PC-9 (cell line): Measurements from ENCODE around the gene NOXA1. TPM values are rescaled to one million over a fixed set of nuclear protein-coding genes. Genes with fewer than 3 reads are reported as not detected.

Source experiments
- BruUV-seq: library from RNA; stranded (reverse); fragments of 400-500 nt; replicated peaks from 2 replicates; lab custom pipeline; 2021; lab: Mats Ljungman, UMichigan
- CTCF ChIA-PET: fragments of 300-600 bp; sonication (Branson Sonifier 250); formaldehyde crosslinking; loops from one replicate; lab custom pipeline; 2022; ENCODE audit warnings: antibody characterized with exemption; lab: Charles Lee
- POLR2A ChIA-PET: fragments of 300-600 bp; sonication (Branson Sonifier 250); formaldehyde crosslinking; loops from one replicate; lab custom pipeline; 2022; ENCODE audit warnings: antibody characterized with exemption; ENCODE audit not compliant: unreplicated experiment; lab: Charles Lee
- DNase-seq, 2 experiments: peaks; one replicate each; pipeline versions ENCODE4 v3.0.0 to v3.0.0-alpha.2; 2015 to 2022; ENCODE audit warnings: mixed read lengths in 1 of 2
- H2AFZ ChIP-seq: fragments of 200-600 bp; sonication (generic); 2 replicates; pipeline ENCODE4 v1.8.1; 2017; ENCODE audit warnings: antibody characterized with exemption
- H3F3A ChIP-seq: fragments of 200-600 bp; sonication (generic); 2 replicates; pipeline ENCODE4 v1.8.1; 2017; ENCODE audit warnings: antibody characterized with exemption, mild to moderate bottlenecking, low read depth; ENCODE audit not compliant: insufficient read depth
- H3K27ac ChIP-seq: fragments of 200-600 bp; sonication (generic); 2 replicates; pipeline ENCODE4 v1.6.1; 2016; ENCODE audit warnings: mixed run types
- H3K27me3 ChIP-seq: fragments of 200-600 bp; sonication (generic); 2 replicates; pipeline ENCODE4 v1.6.1; 2016; ENCODE audit warnings: low read depth, mixed run types; ENCODE audit not compliant: insufficient read depth
- H3K36me3 ChIP-seq: fragments of 200-600 bp; sonication (generic); 2 replicates; pipeline ENCODE4 v1.6.1; 2016; ENCODE audit warnings: low read depth, mixed run types
- H3K4me1 ChIP-seq: fragments of 200-600 bp; sonication (generic); replicated peaks from 2 replicates; pipeline ENCODE4 v1.6.1; 2016; ENCODE audit warnings: mixed run types; ENCODE audit not compliant: insufficient read depth
- H3K4me2 ChIP-seq: fragments of 200-600 bp; sonication (generic); 2 replicates; pipeline ENCODE4 v1.6.1; 2017; ENCODE audit warnings: mixed run types
- H3K4me3 ChIP-seq: fragments of 200-600 bp; sonication (generic); 2 replicates; pipeline ENCODE4 v1.6.1; 2016; ENCODE audit warnings: mixed run types
- H3K79me2 ChIP-seq: fragments of 200-600 bp; sonication (generic); 2 replicates; pipeline ENCODE4 v1.6.1; 2017; ENCODE audit warnings: low read depth, mixed run types
- H3K9me2 ChIP-seq: fragments of 200-600 bp; sonication (generic); 2 replicates; pipeline ENCODE4 v1.8.1; 2017; ENCODE audit warnings: mild to moderate bottlenecking; ENCODE audit not compliant: insufficient read depth
- H3K9me3 ChIP-seq: fragments of 200-600 bp; sonication (generic); 2 replicates; pipeline ENCODE4 v1.8.1; 2016; ENCODE audit warnings: low read depth; ENCODE audit not compliant: insufficient read depth
- H4K20me1 ChIP-seq: fragments of 200-600 bp; sonication (generic); 2 replicates; pipeline ENCODE4 v1.8.1; 2017; ENCODE audit not compliant: insufficient read depth
- EZH2 ChIP-seq: fragments of 200-600 bp; sonication (generic); IDR thresholded peaks from 2 replicates; pipeline ENCODE4 v1.8.0; 2017; ENCODE audit warnings: antibody characterized with exemption, low read depth
- intact Hi-C: fragments of 100-400 bp; cut with micrococcal nuclease; formaldehyde crosslinking; loops from one replicate; pipeline ENCODE4 v1.10.0; 2022; ENCODE audit not compliant: unreplicated experiment
- total RNA-seq: library from RNA; stranded (reverse); gene quantifications from 2 replicates; pipeline ENCODE4 v1.2.3, GENCODE V29; 2021
- TF ChIP-seq, protein P1 (sequence below): fragments of 200-600 bp; sonication (generic); conservative IDR thresholded peaks from 2 replicates; pipeline ENCODE4 v1.6.1; 2017; ENCODE audit warnings: mixed run types, antibody characterized with exemption, mild to moderate bottlenecking, moderate library complexity

The NOXA1 gene
- total RNA-seq, 1 experiment from 2014 or later: 10.5 TPM

GRCh38 chr9:137462396-137462985 is 39.3 kb downstream of the NOXA1 start:
- DNase-seq: no peak
- Histone ChIP-seq H3K27me3 (0 out of 2 replicates have a peak, but pooled peaks cover 6% of the 10 kb centered on the region), H3K27ac (no peak overlapping the region), H3K9me2 (no peaks in the 10 kb centered on the region), H3K36me3 (no peaks in the 10 kb centered on the region), H3K79me2 (0 out of 2 replicates have a peak, but pooled peaks cover 3% of the 10 kb centered on the region), H3K4me3 (no peak overlapping the region), H3K4me1 (0 out of 2 replicates have a peak, but pooled peaks cover 4% of the 10 kb centered on the region), H3K4me2 (no peak overlapping the region), H3F3A (no peaks in the 10 kb centered on the region), H4K20me1 (no peaks in the 10 kb centered on the region), H3K9me3 (no peaks in the 10 kb centered on the region), H2AFZ (no peak overlapping the region)
- intact Hi-C loops: no loop called here
- TF ChIP-seq, protein P1, sequence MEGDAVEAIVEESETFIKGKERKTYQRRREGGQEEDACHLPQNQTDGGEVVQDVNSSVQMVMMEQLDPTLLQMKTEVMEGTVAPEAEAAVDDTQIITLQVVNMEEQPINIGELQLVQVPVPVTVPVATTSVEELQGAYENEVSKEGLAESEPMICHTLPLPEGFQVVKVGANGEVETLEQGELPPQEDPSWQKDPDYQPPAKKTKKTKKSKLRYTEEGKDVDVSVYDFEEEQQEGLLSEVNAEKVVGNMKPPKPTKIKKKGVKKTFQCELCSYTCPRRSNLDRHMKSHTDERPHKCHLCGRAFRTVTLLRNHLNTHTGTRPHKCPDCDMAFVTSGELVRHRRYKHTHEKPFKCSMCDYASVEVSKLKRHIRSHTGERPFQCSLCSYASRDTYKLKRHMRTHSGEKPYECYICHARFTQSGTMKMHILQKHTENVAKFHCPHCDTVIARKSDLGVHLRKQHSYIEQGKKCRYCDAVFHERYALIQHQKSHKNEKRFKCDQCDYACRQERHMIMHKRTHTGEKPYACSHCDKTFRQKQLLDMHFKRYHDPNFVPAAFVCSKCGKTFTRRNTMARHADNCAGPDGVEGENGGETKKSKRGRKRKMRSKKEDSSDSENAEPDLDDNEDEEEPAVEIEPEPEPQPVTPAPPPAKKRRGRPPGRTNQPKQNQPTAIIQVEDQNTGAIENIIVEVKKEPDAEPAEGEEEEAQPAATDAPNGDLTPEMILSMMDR: no peak
- TF ChIP-seq EZH2: no peak
- CTCF ChIA-PET: no interaction called here
- no TSS peak for BruUV-seq
- POLR2A ChIA-PET: no interaction called here

DNA sequence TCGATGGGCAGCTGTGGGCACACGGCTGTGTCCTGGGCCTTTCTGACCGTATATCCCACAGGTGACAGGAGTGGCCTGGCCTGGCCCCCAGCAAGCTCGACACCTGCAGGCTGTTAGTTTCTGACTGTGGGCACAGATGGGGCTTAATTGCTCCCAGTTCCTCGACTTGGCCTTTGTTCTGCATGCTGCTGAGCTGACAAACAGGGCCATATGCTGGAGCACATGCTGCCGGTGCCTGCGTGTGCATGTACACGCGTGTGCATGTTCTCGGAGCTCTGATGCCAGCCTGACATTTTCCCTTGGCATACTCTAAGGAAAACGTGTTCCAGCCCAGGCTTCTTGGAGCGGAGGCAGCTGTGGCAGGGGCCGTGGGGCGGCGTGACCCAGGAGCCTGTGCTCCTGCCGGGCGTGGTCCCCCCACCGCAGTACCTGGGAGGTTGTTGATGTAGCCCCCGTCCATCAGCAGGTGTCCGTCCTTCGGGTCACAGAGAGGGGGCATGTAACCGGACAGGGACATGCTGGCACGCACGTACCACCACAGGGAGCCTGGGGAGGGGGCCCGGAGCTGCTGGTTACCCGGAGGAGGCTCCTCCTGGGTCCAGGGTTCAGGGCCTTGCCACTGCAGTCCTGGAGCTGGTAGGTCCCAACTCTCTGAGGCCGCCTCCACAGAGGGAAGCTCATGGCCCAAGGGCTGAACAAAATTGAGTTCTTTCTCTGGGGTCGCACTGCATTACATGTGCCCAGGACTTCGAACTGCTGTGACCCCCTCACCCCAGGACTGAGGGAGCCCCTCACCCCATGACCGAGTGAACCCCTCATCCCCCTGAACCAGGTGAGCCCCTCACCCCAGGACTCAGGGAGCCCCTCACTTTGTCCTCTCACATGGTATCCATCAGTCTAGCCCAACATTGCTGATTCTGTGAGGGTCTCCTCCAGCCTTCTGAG is 40.1 kb downstream of the NOXA1 start:
- no peaks in the 10 kb centered on the region for H3K79me2 ChIP-seq
- H3F3A ChIP-seq: no peaks in the 10 kb centered on the region
- no TSS peak for BruUV-seq
- H3K4me3 ChIP-seq: no peak overlapping the region
- no peaks in the 10 kb centered on the region for H4K20me1 ChIP-seq
- H3K36me3 ChIP-seq: no peaks in the 10 kb centered on the region
- intact Hi-C loops: no loop called here
- POLR2A ChIA-PET: no interaction called here
- H3K27me3 ChIP-seq: 0 out of 2 replicates have a peak, but pooled peaks cover 6% of the 10 kb centered on the region
- no peaks in the 10 kb centered on the region for H3K9me2 ChIP-seq
- H3K4me1 ChIP-seq: 0 out of 2 replicates have a peak, but pooled peaks cover 4% of the 10 kb centered on the region
- no peak overlapping the region for H3K4me2 ChIP-seq
- no peak overlapping the region for H3K27ac ChIP-seq
- H2AFZ ChIP-seq: no peak overlapping the region
- CTCF ChIA-PET: no interaction called here
- TF ChIP-seq EZH2: no peak
- TF ChIP-seq, protein P1: no peak
- no peaks in the 10 kb centered on the region for H3K9me3 ChIP-seq
- DNase-seq: no peak

DNA sequence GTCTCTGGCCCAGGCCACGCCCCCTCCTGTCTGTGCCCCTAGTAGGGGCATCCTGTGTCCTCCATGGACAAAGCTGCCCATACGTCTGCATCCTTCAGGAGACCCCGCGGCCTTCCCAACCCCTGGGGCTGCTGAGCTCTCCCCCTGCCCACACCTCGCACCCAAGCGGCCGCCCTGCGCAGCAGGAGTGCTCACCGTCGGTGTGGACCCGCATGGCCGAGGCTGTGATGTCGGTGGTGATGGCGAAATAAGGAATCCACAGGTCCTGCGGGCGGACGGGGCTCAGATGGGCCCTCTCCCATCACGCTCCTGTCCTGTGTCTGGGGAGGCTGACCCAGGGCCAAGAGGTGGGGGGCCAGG is 40.7 kb downstream of the NOXA1 start:
- Histone ChIP-seq H3K4me1 (0 out of 2 replicates have a peak, but pooled peaks cover 4% of the 10 kb centered on the region), H3K36me3 (no peaks in the 10 kb centered on the region), H3F3A (no peaks in the 10 kb centered on the region), H3K4me2 (no peak overlapping the region), H3K27me3 (0 out of 2 replicates have a peak, but pooled peaks cover 6% of the 10 kb centered on the region), H3K27ac (no peak overlapping the region), H3K9me2 (no peaks in the 10 kb centered on the region), H4K20me1 (no peaks in the 10 kb centered on the region), H2AFZ (no peak overlapping the region), H3K4me3 (no peak overlapping the region), H3K79me2 (no peaks in the 10 kb centered on the region), H3K9me3 (no peaks in the 10 kb centered on the region)
- TF ChIP-seq, protein P1: no peak
- TF ChIP-seq EZH2: no peak
- no TSS peak for BruUV-seq
- intact Hi-C loops: no loop called here
- DNase-seq: no peak
- ChIA-PET CTCF (no interaction called here), POLR2A (no interaction called here)
